GM10248 (cell line): ENCODE results near the gene ABCC10.
"Not testable (repeated sequence)": the region's sequence is repeated elsewhere in the genome, so short reads cannot be mapped to it uniquely, and the experiment has no call there.

Experiments used
- CTCF ChIA-PET: fragments of 300-600 bp; sonication (Branson Sonifier 250); formaldehyde crosslinking; extraction: SDS; loops from one replicate; lab custom pipeline; 2021; ENCODE audit warnings: antibody characterized with exemption; lab: Yijun Ruan, JAX
- POLR2A ChIA-PET: fragments of 350-650 bp; sonication (Branson Sonifier 250); formaldehyde crosslinking; extraction: SDS; loops from one replicate; lab custom pipeline; 2020; ENCODE audit warnings: antibody characterized with exemption; lab: Yijun Ruan, JAX
- DNase-seq: peaks from one replicate; pipeline ENCODE4 v3.0.0; 2012; ENCODE audit errors: extremely low spot score
- CTCF ChIP-seq: IDR thresholded peaks from 2 replicates; pipeline ENCODE4 v1.5.1; 2012; ENCODE audit warnings: mild to moderate bottlenecking, low read depth; ENCODE audit errors: extremely low read depth, missing control alignments, control extremely low read depth

ABCC10 gene

DNA sequence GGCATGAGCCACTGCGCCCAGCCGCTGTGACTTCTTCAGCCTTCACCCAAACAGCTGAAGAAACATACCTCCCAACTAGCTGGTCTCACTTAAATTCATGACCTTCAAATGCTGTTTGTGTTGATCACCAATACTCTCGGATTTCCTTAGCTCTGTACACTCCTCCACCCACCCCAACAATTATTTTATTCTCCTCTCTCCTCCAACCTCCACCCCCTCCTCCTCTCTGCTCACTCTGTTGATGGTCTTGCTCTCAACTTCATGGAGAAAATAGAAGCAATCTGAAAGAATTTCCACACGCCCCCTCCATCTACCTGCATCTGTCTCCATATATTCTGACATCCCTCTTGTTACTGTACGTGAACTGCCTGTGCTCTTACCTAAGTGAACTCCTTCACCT, 34.6 kb downstream of the ABCC10 start:
- TF ChIP-seq CTCF = no peak
- no peak for DNase-seq
- ChIA-PET CTCF (interaction anchor here (1.3 to 1.7 kb wide), 2 partner anchors 15 to 35 kb away, joined by 4 read pairs; partner anchors contain the start of genes ABCC10 and TJAP1), POLR2A (no interaction called here)

DNA sequence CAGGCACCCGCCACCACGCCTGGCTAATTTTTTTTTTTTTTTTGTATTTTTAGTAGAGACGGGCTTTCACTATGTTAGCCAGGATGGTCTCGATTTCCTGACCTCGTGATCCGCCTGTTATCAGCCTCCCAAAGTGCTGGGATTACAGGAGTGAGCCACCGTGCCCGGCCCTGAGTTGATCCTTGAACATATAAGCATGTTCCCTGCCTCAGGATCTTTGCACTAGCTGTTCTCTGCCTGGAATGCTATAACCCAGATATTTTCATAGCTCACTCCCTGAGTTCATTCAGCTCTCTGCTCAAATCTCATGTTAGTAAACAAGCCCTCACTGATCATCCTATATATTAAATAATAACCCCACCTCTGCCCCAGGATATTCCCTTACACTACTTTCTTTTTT, 37.0 kb downstream of the ABCC10 start:
- CTCF ChIA-PET = interaction anchor here (0.9 to 2.2 kb wide), 3 partner anchors 10 to 41 kb away, joined by 3 to 6 read pairs (median 3); no protein-coding TSS in a partner anchor
- POLR2A ChIA-PET = interaction anchor here (0.7 kb wide), 1 partner anchor 20 kb away, joined by 7 read pairs; no protein-coding TSS in a partner anchor

GRCh38 chr6:43465948-43466347, 38.6 kb downstream of the ABCC10 start:
- ChIA-PET CTCF (interaction anchor here (0.8 to 1.4 kb wide), 3 partner anchors 11 to 41 kb away, joined by 3 to 5 read pairs (median 3); partner anchors contain the start of gene DLK2), POLR2A (no interaction called here)
- TF ChIP-seq CTCF = no peak
- no peak for DNase-seq

More for the DNA sequence above, 37.0 kb downstream of the ABCC10 start:
- DNase-seq = no peak
- no peak for TF ChIP-seq CTCF

- POLR2A ChIA-PET, DNase-seq: not testable (repeated sequence)
- CTCF ChIA-PET = interaction anchor here (0.6 to 1.1 kb wide), 2 partner anchors 12 to 25 kb away, joined by 3 to 4 read pairs; partner anchors contain the start of gene DLK2
Observed at GRCh38 chr6:43467265-43467664, 39.9 kb downstream of the ABCC10 start.

DNA sequence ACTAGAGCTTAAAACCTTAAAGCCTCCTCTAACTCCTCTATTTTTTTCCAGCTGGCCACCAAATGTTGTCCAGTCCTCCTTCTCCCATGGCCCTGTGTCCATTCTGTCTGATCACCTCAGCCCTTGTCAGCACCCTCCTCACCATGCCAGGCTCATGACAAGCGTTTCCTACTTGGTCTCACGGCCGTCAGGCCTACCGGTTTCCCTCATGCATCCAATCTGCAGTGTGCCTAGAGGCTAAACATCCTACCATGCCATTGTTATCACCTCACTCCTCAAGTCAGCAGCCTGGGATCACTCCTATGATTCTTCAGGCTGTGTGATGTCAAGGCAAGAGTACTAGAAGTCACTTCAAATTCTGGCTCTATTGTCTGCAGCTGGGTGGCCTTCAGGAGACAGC, 40.4 kb downstream of the ABCC10 start:
- CTCF ChIA-PET = interaction anchor here (0.6 to 1.6 kb wide), 3 partner anchors 13 to 239 kb away, joined by 3 to 4 read pairs (median 3); partner anchors contain the start of genes DLK2 and DNPH1
- TF ChIP-seq CTCF = no peak
- no peak for DNase-seq
- POLR2A ChIA-PET = no interaction called here

DNA sequence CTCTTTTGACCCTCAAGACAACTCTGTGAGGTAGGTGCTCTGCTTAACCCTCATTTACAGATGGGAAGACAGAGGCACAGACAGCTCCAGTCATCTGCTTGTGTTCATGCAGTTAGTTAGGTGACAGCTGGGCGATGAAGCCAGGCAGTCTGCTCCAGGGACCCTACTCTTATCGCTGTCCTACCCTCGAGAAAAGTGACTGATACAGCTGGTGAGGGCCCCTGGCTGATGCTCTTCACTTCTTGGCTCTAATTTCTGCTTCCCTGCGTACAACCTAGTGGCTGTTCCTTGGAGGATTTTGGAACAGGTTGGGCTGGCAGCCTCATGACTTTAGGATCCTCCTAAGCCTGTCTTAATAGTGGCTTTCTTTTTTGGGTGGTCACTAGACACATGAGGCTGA, 40.9 kb downstream of the ABCC10 start:
- TF ChIP-seq CTCF = no peak
- DNase-seq = no peak
- ChIA-PET POLR2A (no interaction called here), CTCF (interaction anchor here (0.6 to 1.6 kb wide), 3 partner anchors 13 to 239 kb away, joined by 3 to 4 read pairs (median 3); partner anchors contain the start of genes DLK2 and DNPH1)

GRCh38 chr6:43468748-43469681, 41.7 kb downstream of the ABCC10 start:
- no peak for TF ChIP-seq CTCF
- POLR2A ChIA-PET = no interaction called here
- DNase-seq = no peak
- CTCF ChIA-PET = interaction anchor here (1.0 to 2.7 kb wide), 3 partner anchors 11 to 240 kb away, joined by 3 to 11 read pairs (median 3); partner anchors contain the start of gene DNPH1
